ENCODE results near the gene SYNC.

Gene SYNC

DNA sequence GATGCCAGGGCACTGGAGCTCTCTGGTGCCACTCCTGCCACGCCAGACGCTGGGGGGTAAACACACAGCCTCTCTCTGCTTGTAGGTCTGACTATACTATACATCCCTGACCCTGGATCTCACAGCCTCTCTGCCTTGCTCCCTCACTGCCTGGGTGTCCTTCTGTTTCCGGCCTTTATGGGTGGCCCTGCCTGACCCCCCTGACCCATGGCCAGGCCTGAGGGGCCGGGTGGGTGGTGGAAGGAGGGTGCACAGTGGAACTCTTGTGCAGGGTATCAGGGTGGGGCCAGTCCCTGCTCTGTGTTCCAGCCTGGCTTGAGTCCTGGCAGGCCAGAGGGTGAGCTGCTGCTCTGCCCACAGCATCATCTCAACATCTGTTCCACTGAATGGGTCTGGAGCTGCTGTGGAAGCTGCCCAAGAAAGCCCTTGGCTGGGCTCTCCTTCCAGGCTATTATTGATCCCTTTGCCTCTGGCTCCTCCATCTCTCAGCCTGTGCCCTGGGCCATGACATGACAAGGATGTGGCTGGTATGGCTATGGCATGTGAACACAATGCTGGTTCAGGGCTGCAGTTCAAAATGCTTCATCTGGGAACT lies 17.2 kb upstream of the SYNC start:
- ATAC-seq = no peak
- TF ChIP-seq GLIS3 (CRISPR knock-in tag; IDR thresholded peaks at IDR 0.05) = no peak
- TF ChIP-seq ISL1 (CRISPR knock-in tag; IDR thresholded peaks at IDR 0.05) = no peak
- no peak for TF ChIP-seq CSDC2 (CRISPR knock-in tag; IDR thresholded peaks at IDR 0.05)
- no peak for TF ChIP-seq ZFP30 (CRISPR knock-in tag; IDR thresholded peaks at IDR 0.05)

DNA sequence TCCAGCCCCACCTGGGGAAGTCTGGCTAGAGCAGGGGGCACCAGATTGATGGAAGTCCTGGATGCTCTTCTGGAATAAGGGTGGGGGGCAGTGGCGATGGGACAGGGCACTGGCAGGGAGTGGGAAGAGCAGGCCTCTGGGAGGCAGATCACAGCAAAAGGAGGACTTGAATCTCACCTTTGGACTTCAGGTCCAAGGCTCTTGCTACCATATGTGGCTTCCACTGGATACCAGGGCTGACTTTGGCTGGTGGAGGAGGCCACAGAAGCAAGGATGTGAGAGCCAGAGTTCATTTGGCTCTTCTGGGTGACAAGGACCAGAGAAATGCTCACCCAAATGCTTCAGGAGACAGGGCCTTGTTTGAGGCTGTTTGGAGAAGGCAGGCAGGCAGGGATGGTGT lies 16.0 kb upstream of the SYNC start:
- TF ChIP-seq PPARA (CRISPR knock-in tag; IDR thresholded peaks at IDR 0.05; ENCODE audit: borderline replicate concordance) = no peak
- ATAC-seq = no peak

DNA sequence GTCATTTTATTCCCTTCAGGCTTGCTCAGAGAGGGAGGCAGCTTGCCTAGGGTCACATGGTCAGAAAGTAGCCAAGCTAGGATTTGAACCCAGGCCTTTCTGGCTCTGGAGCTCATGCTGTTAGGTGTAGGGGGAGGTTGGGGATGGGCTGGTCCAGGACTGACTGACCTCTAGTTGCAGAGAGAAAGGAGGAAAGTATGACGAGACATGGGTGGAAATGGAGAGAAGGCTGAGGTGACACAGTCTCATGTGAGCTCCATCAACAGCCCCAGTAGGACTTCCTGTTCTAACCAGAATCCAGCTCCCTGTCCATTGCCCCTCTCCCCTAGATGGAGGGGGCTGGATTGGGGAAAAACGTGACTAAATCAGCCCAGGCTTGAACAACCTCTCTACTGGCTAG lies 15.5 kb upstream of the SYNC start:
- TF ChIP-seq TCF4 (CRISPR knock-in tag; IDR thresholded peaks at IDR 0.05; ENCODE audit: borderline replicate concordance) = no peak
- no peak for TF ChIP-seq ESRRG (CRISPR knock-in tag; IDR thresholded peaks at IDR 0.05)
- TF ChIP-seq, protein P1, sequence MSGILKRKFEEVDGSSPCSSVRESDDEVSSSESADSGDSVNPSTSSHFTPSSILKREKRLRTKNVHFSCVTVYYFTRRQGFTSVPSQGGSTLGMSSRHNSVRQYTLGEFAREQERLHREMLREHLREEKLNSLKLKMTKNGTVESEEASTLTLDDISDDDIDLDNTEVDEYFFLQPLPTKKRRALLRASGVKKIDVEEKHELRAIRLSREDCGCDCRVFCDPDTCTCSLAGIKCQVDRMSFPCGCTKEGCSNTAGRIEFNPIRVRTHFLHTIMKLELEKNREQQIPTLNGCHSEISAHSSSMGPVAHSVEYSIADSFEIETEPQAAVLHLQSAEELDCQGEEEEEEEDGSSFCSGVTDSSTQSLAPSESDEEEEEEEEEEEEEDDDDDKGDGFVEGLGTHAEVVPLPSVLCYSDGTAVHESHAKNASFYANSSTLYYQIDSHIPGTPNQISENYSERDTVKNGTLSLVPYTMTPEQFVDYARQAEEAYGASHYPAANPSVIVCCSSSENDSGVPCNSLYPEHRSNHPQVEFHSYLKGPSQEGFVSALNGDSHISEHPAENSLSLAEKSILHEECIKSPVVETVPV (CRISPR knock-in tag; IDR thresholded peaks at IDR 0.05) = no peak
- TF ChIP-seq RARB (CRISPR knock-in tag; IDR thresholded peaks at IDR 0.05) = no peak
- no peak for TF ChIP-seq TOX (CRISPR knock-in tag; IDR thresholded peaks at IDR 0.05; ENCODE audit: borderline replicate concordance)
- TF ChIP-seq, protein P2, sequence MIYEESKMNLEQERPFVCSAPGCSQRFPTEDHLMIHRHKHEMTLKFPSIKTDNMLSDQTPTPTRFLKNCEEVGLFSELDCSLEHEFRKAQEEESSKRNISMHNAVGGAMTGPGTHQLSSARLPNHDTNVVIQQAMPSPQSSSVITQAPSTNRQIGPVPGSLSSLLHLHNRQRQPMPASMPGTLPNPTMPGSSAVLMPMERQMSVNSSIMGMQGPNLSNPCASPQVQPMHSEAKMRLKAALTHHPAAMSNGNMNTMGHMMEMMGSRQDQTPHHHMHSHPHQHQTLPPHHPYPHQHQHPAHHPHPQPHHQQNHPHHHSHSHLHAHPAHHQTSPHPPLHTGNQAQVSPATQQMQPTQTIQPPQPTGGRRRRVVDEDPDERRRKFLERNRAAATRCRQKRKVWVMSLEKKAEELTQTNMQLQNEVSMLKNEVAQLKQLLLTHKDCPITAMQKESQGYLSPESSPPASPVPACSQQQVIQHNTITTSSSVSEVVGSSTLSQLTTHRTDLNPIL (CRISPR knock-in tag; IDR thresholded peaks at IDR 0.05; ENCODE audit: low read depth) = no peak
- no peak for TF ChIP-seq ISL1 (CRISPR knock-in tag; IDR thresholded peaks at IDR 0.05)
- no peak for TF ChIP-seq GLIS3 (CRISPR knock-in tag; IDR thresholded peaks at IDR 0.05)
- no peak for TF ChIP-seq PPARA (CRISPR knock-in tag; IDR thresholded peaks at IDR 0.05; ENCODE audit: borderline replicate concordance)
- TF ChIP-seq CSDC2 (CRISPR knock-in tag; IDR thresholded peaks at IDR 0.05) = no peak
- no peak for ATAC-seq

DNA sequence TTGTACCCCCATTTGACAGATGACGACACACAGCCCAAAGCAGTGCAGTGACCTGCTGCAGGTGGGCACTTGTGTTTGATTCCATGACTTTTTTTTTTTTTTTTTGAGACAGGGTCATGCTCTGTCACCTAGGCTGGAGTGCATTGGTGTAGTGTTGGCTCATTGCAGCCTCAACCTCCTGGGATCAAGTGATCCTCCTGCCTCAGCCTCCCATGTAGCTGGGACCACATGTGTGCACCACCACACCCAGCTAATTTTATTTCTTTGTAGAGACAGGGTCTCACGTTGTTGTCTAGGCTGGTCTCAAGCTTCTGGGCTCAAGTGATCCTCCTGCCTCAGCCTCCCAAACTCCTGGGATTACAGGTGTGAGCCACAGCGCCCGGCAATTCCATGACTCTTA lies 14.9 kb upstream of the SYNC start:
- TF ChIP-seq, protein P1 (CRISPR knock-in tag; IDR thresholded peaks at IDR 0.05) = no peak
- TF ChIP-seq TOX (CRISPR knock-in tag; IDR thresholded peaks at IDR 0.05; ENCODE audit: borderline replicate concordance) = no peak
- ATAC-seq = no peak

DNA sequence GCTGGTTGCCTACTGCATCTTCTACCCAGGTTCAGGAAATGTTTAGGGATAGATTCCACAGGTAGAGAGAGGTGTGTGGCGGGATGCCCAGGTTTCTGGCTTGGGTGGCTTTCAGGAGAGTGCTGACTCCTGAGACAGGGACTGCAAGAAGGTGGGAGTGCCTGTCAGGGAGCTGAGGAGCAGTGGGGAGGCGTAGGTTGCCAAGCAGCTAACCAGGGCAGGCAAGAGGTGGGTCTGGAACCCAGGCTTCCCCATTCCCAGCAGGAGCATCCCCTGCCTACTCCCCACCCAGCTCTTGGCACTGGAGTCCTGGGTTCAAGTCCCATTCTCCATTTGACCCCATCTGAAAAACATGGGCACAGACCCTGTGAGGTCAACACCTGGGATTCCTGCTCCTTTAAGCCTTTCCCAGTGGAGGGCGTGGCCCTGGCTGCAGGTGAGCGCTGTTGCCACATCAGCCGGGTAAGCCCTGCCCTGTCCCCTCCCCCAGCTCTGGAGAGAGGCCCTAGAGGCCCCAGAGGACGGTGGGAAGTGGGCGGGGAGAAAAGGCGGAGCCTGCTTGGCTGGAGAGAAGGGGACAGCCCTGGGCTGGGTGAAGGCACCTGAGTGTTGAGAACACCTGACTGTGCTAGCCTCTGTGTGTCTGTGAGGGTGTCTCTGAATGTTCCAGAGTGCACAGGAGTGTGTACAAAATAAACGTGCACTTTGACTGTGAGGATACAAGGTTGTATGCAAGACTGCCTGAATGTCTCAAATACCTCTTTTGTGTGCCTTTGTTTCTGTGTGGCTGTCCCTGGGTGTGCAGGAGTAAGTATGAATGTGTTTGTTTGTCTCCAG lies 14.0 kb upstream of the SYNC start:
- TF ChIP-seq RARB (CRISPR knock-in tag; IDR thresholded peaks at IDR 0.05) (no peak), ZFP3 (CRISPR knock-in tag; IDR thresholded peaks at IDR 0.05) (no peak), ZNF70 (CRISPR knock-in tag; IDR thresholded peaks at IDR 0.05) (no peak), ARNTL (CRISPR knock-in tag; IDR thresholded peaks at IDR 0.05; ENCODE audit: borderline replicate concordance, low read depth) (no peak), TCF4 (CRISPR knock-in tag; IDR thresholded peaks at IDR 0.05; ENCODE audit: borderline replicate concordance) (no peak), SNAI2 (CRISPR knock-in tag; IDR thresholded peaks at IDR 0.05) (no peak), ZC3H10 (CRISPR knock-in tag; IDR thresholded peaks at IDR 0.05) (no peak)
- TF ChIP-seq, protein P1 (CRISPR knock-in tag; IDR thresholded peaks at IDR 0.05) = no peak
- peak; percentile 79 for ATAC-seq

DNA sequence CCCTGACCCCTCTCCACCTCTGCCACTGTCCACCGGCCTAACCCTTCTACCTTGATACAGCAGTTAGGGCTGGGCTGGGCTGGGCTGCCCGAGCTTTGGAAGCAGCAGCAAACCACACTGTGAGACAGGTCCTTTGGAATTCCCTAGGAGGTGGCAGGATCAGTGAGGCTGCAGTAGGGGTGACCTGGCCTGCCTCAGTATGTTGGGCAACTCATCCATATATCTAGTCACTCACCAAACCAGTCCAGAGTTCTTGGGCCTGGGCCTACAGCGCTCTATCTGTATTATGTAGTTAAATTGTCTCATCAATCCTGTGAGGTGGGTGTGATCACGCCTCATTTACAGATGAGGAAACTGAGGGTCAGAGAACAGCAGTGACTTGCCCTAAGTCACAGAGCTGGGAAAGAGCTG lies 13.3 kb upstream of the SYNC start:
- TF ChIP-seq, protein P3, sequence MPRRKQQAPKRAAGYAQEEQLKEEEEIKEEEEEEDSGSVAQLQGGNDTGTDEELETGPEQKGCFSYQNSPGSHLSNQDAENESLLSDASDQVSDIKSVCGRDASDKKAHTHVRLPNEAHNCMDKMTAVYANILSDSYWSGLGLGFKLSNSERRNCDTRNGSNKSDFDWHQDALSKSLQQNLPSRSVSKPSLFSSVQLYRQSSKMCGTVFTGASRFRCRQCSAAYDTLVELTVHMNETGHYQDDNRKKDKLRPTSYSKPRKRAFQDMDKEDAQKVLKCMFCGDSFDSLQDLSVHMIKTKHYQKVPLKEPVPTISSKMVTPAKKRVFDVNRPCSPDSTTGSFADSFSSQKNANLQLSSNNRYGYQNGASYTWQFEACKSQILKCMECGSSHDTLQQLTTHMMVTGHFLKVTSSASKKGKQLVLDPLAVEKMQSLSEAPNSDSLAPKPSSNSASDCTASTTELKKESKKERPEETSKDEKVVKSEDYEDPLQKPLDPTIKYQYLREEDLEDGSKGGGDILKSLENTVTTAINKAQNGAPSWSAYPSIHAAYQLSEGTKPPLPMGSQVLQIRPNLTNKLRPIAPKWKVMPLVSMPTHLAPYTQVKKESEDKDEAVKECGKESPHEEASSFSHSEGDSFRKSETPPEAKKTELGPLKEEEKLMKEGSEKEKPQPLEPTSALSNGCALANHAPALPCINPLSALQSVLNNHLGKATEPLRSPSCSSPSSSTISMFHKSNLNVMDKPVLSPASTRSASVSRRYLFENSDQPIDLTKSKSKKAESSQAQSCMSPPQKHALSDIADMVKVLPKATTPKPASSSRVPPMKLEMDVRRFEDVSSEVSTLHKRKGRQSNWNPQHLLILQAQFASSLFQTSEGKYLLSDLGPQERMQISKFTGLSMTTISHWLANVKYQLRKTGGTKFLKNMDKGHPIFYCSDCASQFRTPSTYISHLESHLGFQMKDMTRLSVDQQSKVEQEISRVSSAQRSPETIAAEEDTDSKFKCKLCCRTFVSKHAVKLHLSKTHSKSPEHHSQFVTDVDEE (CRISPR knock-in tag; IDR thresholded peaks at IDR 0.05) = no peak
- no peak for TF ChIP-seq SNAI2 (CRISPR knock-in tag; IDR thresholded peaks at IDR 0.05)
- no peak for TF ChIP-seq TOX (CRISPR knock-in tag; IDR thresholded peaks at IDR 0.05; ENCODE audit: borderline replicate concordance)
- no peak for ATAC-seq

Data from SK-N-SH treated with all-trans-retinoic acid at 6 μM for 48 hours (cell line).